GM12878 (cell line): Measurements from ENCODE around the gene TMEM94. TPM values are rescaled to one million over a fixed set of nuclear protein-coding genes. Genes with fewer than 3 reads are reported as not detected.

Source experiments
- ATAC-seq: fragments of 200-7000 bp; cut with Tn5 transposase; 3 replicates; pipeline ENCODE4 v1.9.1; 2020; ENCODE audit warnings: mild to moderate bottlenecking, moderate library complexity
- BruUV-seq: library from RNA; stranded (reverse); fragments of 400-500 nt; replicated peaks from 2 replicates; lab custom pipeline; 2021; lab: Mats Ljungman, UMichigan
- CTCF ChIA-PET: fragments of 300-600 bp; sonication (Branson Sonifier 250); formaldehyde crosslinking; extraction: SDS; loops from one replicate; lab custom pipeline; 2021; ENCODE audit warnings: inconsistent platforms; lab: Yijun Ruan, JAX
- POLR2A ChIA-PET: fragments of 350-600 bp; formaldehyde crosslinking; extraction: SDS; loops from one replicate; lab custom pipeline; 2021; ENCODE audit warnings: inconsistent platforms; lab: Charles Lee
- RAD21 ChIA-PET: fragments of 300-600 bp; sonication (Branson Sonifier 250); formaldehyde crosslinking; loops from one replicate; lab custom pipeline; 2023; ENCODE audit warnings: antibody characterized with exemption; ENCODE audit not compliant: unreplicated experiment; lab: Charles Lee
- SMC1A ChIA-PET: fragments of 300-600 bp; sonication (Branson Sonifier 250); formaldehyde crosslinking; loops from one replicate; lab custom pipeline; 2023; ENCODE audit not compliant: unreplicated experiment, uncharacterized antibody; lab: Charles Lee
- DNase-seq: peaks from one replicate; pipeline ENCODE4 v3.0.0-alpha.2; 2011; ENCODE audit warnings: low read depth, low spot score
- FAIRE-seq: peaks from 3 replicates; lab custom pipeline; 2011; peaks lifted over from hg19 to GRCh38; lab: Jason Lieb, UNC
- H2AFZ ChIP-seq: 2 replicates; pipeline ENCODE4 v1.6.0; 2011; ENCODE audit warnings: low read depth, low read length, control low read depth; ENCODE audit not compliant: control insufficient read depth
- H3K27ac ChIP-seq: 2 replicates; pipeline ENCODE4 v1.5.1; 2011; ENCODE audit warnings: control low read depth; ENCODE audit not compliant: control insufficient read depth, insufficient read depth
- H3K27me3 ChIP-seq, 2 experiments: replicated peaks in 1 of 2; 2 replicates each; pipeline versions ENCODE4 v1.6.0 to v1.6.1; 2011; ENCODE audit warnings: low read length in 1 of 2; ENCODE audit not compliant: control insufficient read depth in 2 of 2, insufficient read depth in 2 of 2
- H3K36me3 ChIP-seq, 2 experiments: 2 replicates each; pipeline ENCODE4 v1.5.1; 2011; ENCODE audit warnings: low read length in 1 of 2; ENCODE audit not compliant: control insufficient read depth in 2 of 2, insufficient read depth in 2 of 2
- H3K4me1 ChIP-seq: 2 replicates; pipeline ENCODE4 v1.6.1; 2011; ENCODE audit warnings: mild to moderate bottlenecking, low read length, moderate library complexity, mixed read lengths; ENCODE audit not compliant: control insufficient read depth, insufficient read depth
- H3K4me2 ChIP-seq: 2 replicates; pipeline ENCODE4 v1.6.0; 2011; ENCODE audit warnings: control low read depth; ENCODE audit not compliant: control insufficient read depth, insufficient read depth
- H3K4me3 ChIP-seq: fragments of 200-600 bp; sonication (generic); 2 replicates; pipeline ENCODE4 v1.5.1; 2016
- H3K79me2 ChIP-seq: 2 replicates; pipeline ENCODE4 v1.6.0; 2011; ENCODE audit warnings: low read length; ENCODE audit not compliant: control insufficient read depth, insufficient read depth
- H3K9ac ChIP-seq: 2 replicates; pipeline ENCODE4 v1.8.0; 2011; ENCODE audit warnings: low read length, control low read depth, mixed read lengths; ENCODE audit not compliant: control insufficient read depth, insufficient read depth
- H3K9me3 ChIP-seq: replicated peaks from 3 replicates; pipeline ENCODE4 v1.5.1; 2011; ENCODE audit warnings: mild to moderate bottlenecking, low read length; ENCODE audit not compliant: control insufficient read depth, insufficient read depth
- H4K20me1 ChIP-seq: 2 replicates; pipeline ENCODE4 v1.6.0; 2011; ENCODE audit not compliant: control insufficient read depth, insufficient read depth
- ATF3 ChIP-seq: IDR thresholded peaks from 2 replicates; pipeline ENCODE4 v1.6.1; 2011; ENCODE audit warnings: low read depth, mild to moderate bottlenecking, low read length, moderate library complexity, borderline replicate concordance; ENCODE audit errors: extremely low read depth
- CEBPB ChIP-seq, 2 experiments: fragments of 150-350 bp in 1 of 2; IDR thresholded peaks; 2 replicates each; pipeline ENCODE4 v1.6.1; 2012 to 2014; ENCODE audit warnings: low read depth in 2 of 2, low read length in 2 of 2, borderline replicate concordance in 1 of 2, inconsistent platforms in 1 of 2
- FOS ChIP-seq: IDR thresholded peaks from 3 replicates; pipeline ENCODE4 v1.6.1; 2011; ENCODE audit warnings: borderline replicate concordance; ENCODE audit not compliant: insufficient read length; ENCODE audit errors: extremely low read depth
- FOXK2 ChIP-seq: fragments of 450-650 bp; IDR thresholded peaks from 2 replicates; pipeline ENCODE4 v1.6.1; 2017; ENCODE audit warnings: mild to moderate bottlenecking, moderate library complexity
- FOXM1 ChIP-seq: IDR thresholded peaks from 2 replicates; pipeline ENCODE4 v1.6.1; 2012; ENCODE audit warnings: low read depth, mild to moderate bottlenecking, inconsistent platforms, low read length, moderate library complexity
- JUND ChIP-seq: IDR thresholded peaks from 2 replicates; pipeline ENCODE4 v1.6.1; 2012; ENCODE audit warnings: low read depth, mild to moderate bottlenecking, low read length, improper control_type of control experiment, moderate library complexity
- MLLT1 ChIP-seq: fragments of 450-650 bp; IDR thresholded peaks from 2 replicates; pipeline ENCODE4 v1.6.1; 2016; ENCODE audit warnings: mild to moderate bottlenecking
- PBX3 ChIP-seq: IDR thresholded peaks from 2 replicates; pipeline ENCODE4 v1.6.1; 2011; ENCODE audit warnings: mild to moderate bottlenecking, low read depth, low read length, moderate library complexity; ENCODE audit not compliant: insufficient replicate concordance
- PKNOX1 ChIP-seq: fragments of 450-650 bp; IDR thresholded peaks from 2 replicates; pipeline ENCODE4 v1.6.1; 2016; ENCODE audit warnings: mild to moderate bottlenecking
- RBBP5 ChIP-seq: fragments of 200-600 bp; sonication (generic); conservative IDR thresholded peaks from 2 replicates; pipeline ENCODE4 v1.6.1; 2016
- SKIL ChIP-seq: fragments of 450-650 bp; IDR thresholded peaks from 2 replicates; pipeline ENCODE4 v1.6.1; 2017; ENCODE audit warnings: mild to moderate bottlenecking, low read depth, inconsistent platforms; ENCODE audit not compliant: poor library complexity, severe bottlenecking
- SMAD1 ChIP-seq: fragments of 450-650 bp; IDR thresholded peaks from 2 replicates; pipeline ENCODE4 v1.6.1; 2018; ENCODE audit warnings: mild to moderate bottlenecking, low read depth; ENCODE audit not compliant: partially characterized antibody
- SPI1 ChIP-seq: IDR thresholded peaks from 2 replicates; pipeline ENCODE4 v1.6.1; 2011; ENCODE audit warnings: low read depth, mild to moderate bottlenecking, low read length, moderate library complexity, borderline replicate concordance; ENCODE audit not compliant: insufficient read depth
- SRF ChIP-seq, 2 experiments: IDR thresholded peaks; 2 replicates each; pipeline ENCODE4 v1.6.1; 2011; ENCODE audit warnings: low read depth in 2 of 2, low read length in 2 of 2, mild to moderate bottlenecking in 1 of 2, moderate library complexity in 1 of 2
- WGBS: methylation state at CpG from one replicate; pipeline ENCODE4 v1.1.6; 2016; ENCODE audit warnings: low lambda C conversion rate; ENCODE audit not compliant: insufficient replicate concordance, insufficient coverage; ENCODE audit errors: missing lambda C conversion rate; 5-methylcytosine and 5-hydroxymethylcytosine counted together
- in situ Hi-C: fragments of 300-500 bp; cut with MboI; formaldehyde crosslinking; loops from 9 replicates; pipeline ENCODE4 v1.14.3; 2018; ENCODE audit warnings: mixed read lengths
- intact Hi-C: fragments of 100-400 bp; cut with micrococcal nuclease; formaldehyde crosslinking; loops from one replicate; pipeline ENCODE4 v1.14.2; 2022; ENCODE audit not compliant: unreplicated experiment
- polyA plus RNA-seq, 11 experiments: library from polyadenylated mRNA; depleted of rRNA in 4 of 11; unstranded in 6 of 11; stranded (reverse) in 5 of 11; fragments of >200 nt; fragmentation: Nextera tagmentation in 4 of 11; fragmentation: Illumina TruSeq in 1 of 11; extraction: Ambion mirVana in 4 of 11; extraction: Trizol in 1 of 11; gene quantifications; 1 replicate in 1 of 11; 2 replicates in 10 of 11; pipeline versions ENCODE4 v1.2.1 to v1.2.3, GENCODE V29; 2011 to 2016; ENCODE audit warnings: inconsistent platforms in 2 of 11, missing spikeins in 2 of 11, low read depth in 1 of 11
- total RNA-seq, 4 experiments: library from RNA; depleted of rRNA in 3 of 4; stranded (reverse); fragments of >200 nt in 3 of 4; fragmentation: Illumina TruSeq in 1 of 4; extraction: Trizol in 1 of 4; gene quantifications; 2 replicates each; pipeline versions ENCODE4 v1.2.1 to v1.2.3, GENCODE V29; 2013 to 2021

Gene TMEM94
- total and polyA plus RNA-seq, 10 of the 15 experiments (the other 5 are each of a cell fraction or from before 2014, with no cell fraction given), result 0.31 to 70.7 (median 24.4) TPM

GRCh38 chr17:75433218-75433783 is 23.1 kb upstream of the TMEM94 start:
- no peak for DNase-seq
- intact Hi-C loops, result no loop called here
- Histone ChIP-seq H3K4me2 (no peak overlapping the region), H3K4me1 (no peaks in the 10 kb centered on the region), H3K9me3 (no peaks in the 10 kb centered on the region), H3K4me3 (no peak overlapping the region), H3K79me2 (no peaks in the 10 kb centered on the region), H3K36me3 (no peaks in the 10 kb centered on the region), H3K9ac (no peak overlapping the region), H2AFZ (no peak overlapping the region), H3K27me3 (no peaks in the 10 kb centered on the region; a peak in 1 of 4 replicates), H4K20me1 (no peaks in the 10 kb centered on the region), H3K27ac (no peak overlapping the region)
- in situ Hi-C loops, result no loop called here
- BruUV-seq, result no TSS peak
- ChIA-PET RAD21 (interaction anchor here (1.1 to 1.3 kb wide), 2 partner anchors 10 to 11 kb away, joined by 3 to 4 read pairs; no protein-coding TSS in a partner anchor), CTCF (interaction anchor here (0.6 to 1.5 kb wide), 4 partner anchors 33 to 320 kb away, joined by 3 to 4 read pairs (median 3); partner anchors contain the start of gene SLC25A19), SMC1A (interaction anchor here (1.4 kb wide), 1 partner anchor 27 kb away, joined by 6 read pairs; no protein-coding TSS in a partner anchor), POLR2A (interaction anchor here (0.6 kb wide), 2 partner anchors 15 to 436 kb away, joined by 3 read pairs; no protein-coding TSS in a partner anchor)
- FAIRE-seq, result no peak
- 59% methylated on average over 5 of the region's 6 CpGs for WGBS
- ATAC-seq, result no peak
- TF ChIP-seq SKIL, result no peak
- no peak for TF ChIP-seq FOXM1
- TF ChIP-seq SMAD1, result no peak
- no peak for TF ChIP-seq SRF (IDR thresholded peaks at IDR 0.05; ENCODE audit: low read depth in 2 of 2, low read length in 2 of 2)
- no peak for TF ChIP-seq FOXK2
- TF ChIP-seq CEBPB (IDR thresholded peaks at IDR 0.05; ENCODE audit: borderline replicate concordance in 1 of 2, low read depth in 2 of 2, low read length in 2 of 2), result no peak
- TF ChIP-seq MLLT1, result no peak
- TF ChIP-seq ATF3, result no peak
- TF ChIP-seq RBBP5, result no peak
- TF ChIP-seq JUND, result no peak
- TF ChIP-seq PBX3, result no peak
- no peak for TF ChIP-seq SPI1
- TF ChIP-seq FOS, result no peak
- no peak for TF ChIP-seq PKNOX1
